ENCODE results near the gene ANKRD17. TPM values are rescaled to one million over a fixed set of nuclear protein-coding genes. Genes with fewer than 3 reads are reported as not detected.
A peak's percentile ranks its signal among the peaks of the same experiment; 100 is the strongest.

ANKRD17 gene
- total RNA-seq: 10 to 100 TPM; 69.9 to 93.1 (median 74.3) TPM

- Histone ChIP-seq H3K36me3 (no peaks in the 10 kb centered on the region), H3K4me1 (peaks cover 16 to 52% (median 39%) of the 10 kb centered on the region in 4 donors), H3K27ac (peak within 1 kb of the TSS; percentile 96 to 99 (median 98)), H3K27me3 (no peaks in the 10 kb centered on the region), H3K4me3 (peak within 1 kb of the TSS; percentile 83 to 94 (median 88)), H3K9me3 (no peaks in the 10 kb centered on the region)
- 0% methylated on average over 64 of the region's 80 CpGs; no CpG with 5 or more reads in 1 of the 2 donors for WGBS, 2 donors (ENCODE audit: low coverage in 1 of 2)
- in situ Hi-C loops (cut with MboI; ENCODE audit: low pct_ligation_motif_present in 1 of 4, low pct_unique_long_range_greater_than_20kb in 1 of 4, low sequenced_read_pairs in 3 of 4): loop anchor here in 3 of 4 donors (10.0 to 25.0 kb wide), 2 partner anchors 184 to 197 kb away; partner anchors contain the start of gene COX18 (in 2 of the 3)
- DNase-seq: peak; percentile 96
- TF ChIP-seq EP300 (IDR thresholded peaks at IDR 0.05; ENCODE audit: low read depth): peak; percentile 38
- TF ChIP-seq CTCF (IDR thresholded peaks at IDR 0.05): peak in 4 of 5 experiments; percentile 38 to 81 (median 54)
- peak; percentile 85 to 91 (median 90) for TF ChIP-seq POLR2AphosphoS5 (IDR thresholded peaks at IDR 0.05)
- peak; percentile 94 for TF ChIP-seq POLR2A (IDR thresholded peaks at IDR 0.05)
- intact Hi-C loops (cut with DNase I; ENCODE audit: low total_unique reads): loop anchor here (1.0 kb wide), 1 partner anchor 190 kb away; the partner anchor contains the start of gene COX18
Measured at GRCh38 chr4:73258686-73259570, at the start of gene ANKRD17. Gene ANKRD17, minus strand, starts transcription at chr4:73258798. Its CDS starts 130 bp downstream, at chr4:73258668.

GRCh38 chr4:73308286-73308685 lies 49.7 kb upstream of the ANKRD17 start:
- Histone ChIP-seq H3K27ac (no peak overlapping the region), H3K36me3 (no peaks in the 10 kb centered on the region), H3K9me3 (no peaks in the 10 kb centered on the region), H3K4me3 (no peak overlapping the region), H3K4me1 (no peaks in the 10 kb centered on the region), H3K27me3 (no peaks in the 10 kb centered on the region)
- DNase-seq: no peak
- intact Hi-C loops (cut with DNase I; ENCODE audit: low total_unique reads): no loop called here
- 74 to 80% methylated on average over 3 of the region's 3 CpGs for WGBS, 2 donors (ENCODE audit: low coverage in 1 of 2)
- in situ Hi-C loops (cut with MboI; ENCODE audit: low pct_ligation_motif_present in 1 of 4, low pct_unique_long_range_greater_than_20kb in 1 of 4, low sequenced_read_pairs in 3 of 4): loop anchor here in 3 of 4 donors (25.0 kb wide), 2 partner anchors 354 to 829 kb away; no protein-coding TSS in a partner anchor
- TF ChIP-seq POLR2A (IDR thresholded peaks at IDR 0.05): no peak
- TF ChIP-seq CTCF (IDR thresholded peaks at IDR 0.05): peak in 1 of 5 experiments; percentile 5
- TF ChIP-seq EP300 (IDR thresholded peaks at IDR 0.05; ENCODE audit: low read depth): no peak

- no peaks in the 10 kb centered on the region for H3K9me3 ChIP-seq
- H3K27me3 ChIP-seq: no peaks in the 10 kb centered on the region
- WGBS, 2 donors (ENCODE audit: low coverage in 1 of 2): 93 to 96% methylated on average over 4 of the region's 4 CpGs
- DNase-seq: no peak
- TF ChIP-seq POLR2A (IDR thresholded peaks at IDR 0.05) (no peak), CTCF (IDR thresholded peaks at IDR 0.05) (no peak), POLR2AphosphoS5 (IDR thresholded peaks at IDR 0.05) (no peak), EP300 (IDR thresholded peaks at IDR 0.05; ENCODE audit: low read depth) (no peak)
- H3K4me1 ChIP-seq: no peaks in the 10 kb centered on the region
- intact Hi-C loops (cut with DNase I; ENCODE audit: low total_unique reads) (no loop called here), in situ Hi-C loops (cut with MboI; ENCODE audit: low pct_ligation_motif_present in 1 of 4, low pct_unique_long_range_greater_than_20kb in 1 of 4, low sequenced_read_pairs in 3 of 4) (loop anchor here in 3 of 4 donors (25.0 kb wide), 2 partner anchors 359 to 834 kb away; no protein-coding TSS in a partner anchor)
- no peaks in the 10 kb centered on the region for H3K36me3 ChIP-seq
- no peak overlapping the region for H3K4me3 ChIP-seq
- H3K27ac ChIP-seq: no peak overlapping the region
Measured at GRCh38 chr4:73303711-73304110, 45.1 kb upstream of the ANKRD17 start.

Data from transverse colon (tissue), 4 donors.